Spleen (tissue), 11 donors: Measurements from ENCODE around the gene TCF12. TPM values are rescaled to one million over a fixed set of nuclear protein-coding genes. Genes with fewer than 3 reads are reported as not detected.
"Not testable (repeated sequence)": the region's sequence is repeated elsewhere in the genome, so short reads cannot be mapped to it uniquely, and the experiment has no call there.

Experiments used
- DNase-seq: peaks from one replicate; pipeline ENCODE4 v3.0.0-alpha.2; 2020
- H3K27ac ChIP-seq, 8 donors: fragments of 200-600 bp; sonication (generic) in 7 of 8; 1 replicate in 4 of 8; 2 replicates in 4 of 8; pipeline versions ENCODE4 v1.5.0 to v1.8.0; 2016 to 2021; ENCODE audit warnings: inconsistent platforms in 4 of 8, mild to moderate bottlenecking in 4 of 8, moderate library complexity in 1 of 8
- H3K27me3 ChIP-seq, 7 donors: fragments of 200-600 bp; sonication (generic) in 6 of 7; replicated peaks in 1 of 7; 1 replicate in 4 of 7; 2 replicates in 3 of 7; pipeline versions ENCODE4 v1.5.0 to v1.8.0; 2016 to 2021; ENCODE audit warnings: inconsistent platforms in 3 of 7, mild to moderate bottlenecking in 1 of 7
- H3K36me3 ChIP-seq, 6 donors: fragments of 200-600 bp; sonication (generic) in 5 of 6; 1 replicate in 4 of 6; 2 replicates in 2 of 6; pipeline versions ENCODE4 v1.5.0 to v1.8.0; 2016 to 2021; ENCODE audit warnings: inconsistent platforms in 2 of 6
- H3K4me1 ChIP-seq, 6 donors: fragments of 200-600 bp; sonication (generic) in 5 of 6; 1 replicate in 3 of 6; 2 replicates in 3 of 6; pipeline versions ENCODE4 v1.5.0 to v1.8.0; 2016 to 2021; ENCODE audit warnings: inconsistent platforms in 3 of 6
- H3K4me3 ChIP-seq, 8 donors: fragments of 200-600 bp; sonication (generic) in 7 of 8; 1 replicate in 4 of 8; 2 replicates in 4 of 8; pipeline versions ENCODE4 v1.5.0 to v1.8.0; 2016 to 2021; ENCODE audit warnings: inconsistent platforms in 4 of 8, mild to moderate bottlenecking in 4 of 8, moderate library complexity in 2 of 8
- H3K9me3 ChIP-seq, 8 donors: fragments of 200-600 bp; sonication (generic) in 7 of 8; 1 replicate in 4 of 8; 2 replicates in 4 of 8; pipeline versions ENCODE4 v1.5.0 to v1.8.0; 2016 to 2021; ENCODE audit warnings: inconsistent platforms in 4 of 8
- CTCF ChIP-seq, 11 experiments: fragments of 200-600 bp in 7 of 11; fragments of 450-650 bp in 4 of 11; sonication (generic) in 4 of 11; IDR thresholded peaks in 8 of 11; conservative IDR thresholded peaks in 3 of 11; 1 replicate in 7 of 11; 2 replicates in 4 of 11; pipeline versions ENCODE4 v1.4.0 to v1.8.0; 2016 to 2021; ENCODE audit warnings: antibody characterized with exemption in 11 of 11, inconsistent platforms in 4 of 11, mild to moderate bottlenecking in 1 of 11
- POLR2A ChIP-seq, 3 donors: fragments of 450-650 bp; IDR thresholded peaks; one replicate each; pipeline ENCODE4 v1.5.1; 2017; ENCODE audit warnings: antibody characterized with exemption in 3 of 3, mild to moderate bottlenecking in 1 of 3
- POLR2AphosphoS5 ChIP-seq, 3 donors: sonication (generic); formaldehyde crosslinking; IDR thresholded peaks; one replicate each; pipeline ENCODE4 v1.5.1; 2017; ENCODE audit warnings: antibody characterized with exemption in 3 of 3
- WGBS, 5 donors: extraction: QIAGEN DNeasy Blood & Tissue Kit in 3 of 5; methylation state at CpG; one replicate each; pipeline versions ENCODE4 v1.1.5 to v1.1.7; 2013 to 2018; 5-methylcytosine and 5-hydroxymethylcytosine counted together
- intact Hi-C: fragments of 100-400 bp; cut with DNase I; formaldehyde crosslinking; loops from one replicate; pipeline ENCODE4 v1.15.0; 2023; ENCODE audit warnings: low total_unique reads
- polyA plus RNA-seq, 3 donors: library from polyadenylated mRNA; stranded (reverse); fragments of 200-250 nt; gene quantifications; one replicate each; pipeline ENCODE4 v1.2.1, GENCODE V29; 2013
- total RNA-seq, 7 donors: library from RNA; depleted of rRNA in 3 of 7; stranded (reverse); fragments of >200 nt in 3 of 7; fragmentation: NEBNext Ultra II Directional in 4 of 7; extraction: Animal tissue kit (Norgen Biotek cat#: 25700) in 4 of 7; gene quantifications; one replicate each; pipeline versions ENCODE4 v1.1.0 to v1.2.1, GENCODE V29; 2016 to 2021
- donor health status: healthy with polysubstance abuse.
- donor health status: DM: no; HTN: no; CAD: no; lungs with moderate emphysema.
- donor health status: DM: no; HTN: no; CAD: no.
- donor health status: Bipolar disorder and iron deficiency.
- donor health status: healthy.
- donor health status: DM: no; HTN: no; CAD: no.
- donor health status: DM: yes; HTN: yes; CAD: no.

Gene TCF12
- total and polyA plus RNA-seq, 10 donors: 8.3 to 139 (median 111) TPM

DNA sequence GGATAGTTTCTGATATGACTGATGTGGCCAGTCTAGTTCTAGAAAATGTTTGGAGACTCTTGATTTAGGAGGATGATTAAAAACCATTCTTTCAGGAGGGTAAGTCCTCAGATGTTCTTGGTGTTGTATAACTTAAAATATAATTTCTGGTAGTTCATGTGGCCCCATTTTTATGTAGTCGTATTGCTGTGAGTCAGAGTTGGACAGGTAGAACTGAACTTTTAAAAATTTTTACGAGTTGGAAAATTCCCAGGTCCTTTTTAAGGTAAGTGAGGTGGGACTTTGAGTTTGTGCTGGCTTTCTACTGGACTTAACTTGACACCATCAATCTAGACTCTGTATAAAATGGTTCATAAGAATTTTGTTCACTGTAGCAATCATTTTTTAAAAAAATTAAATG, 92.3 kb downstream of the TCF12 start:
- TF ChIP-seq CTCF (IDR thresholded peaks at IDR 0.05 in 8 of 11, conservative IDR thresholded peaks at IDR 0.05 in 3 of 11): no peak
- no peak for TF ChIP-seq POLR2A (IDR thresholded peaks at IDR 0.05)
- TF ChIP-seq POLR2AphosphoS5 (IDR thresholded peaks at IDR 0.05): no peak
- no peak overlapping the region for H3K4me3 ChIP-seq
- 80 to 96% (median 90%) methylated on average over 2 of the region's 2 CpGs for WGBS, 5 donors
- H3K27ac ChIP-seq: no peak overlapping the region
- intact Hi-C loops: no loop called here
- H3K36me3 ChIP-seq: no peaks in the 10 kb centered on the region
- DNase-seq: no peak
- H3K9me3 ChIP-seq: no peaks in the 10 kb centered on the region
- H3K27me3 ChIP-seq: no peaks in the 10 kb centered on the region
- peaks cover 0 to 19% (median under 1%) of the 10 kb centered on the region in 6 donors for H3K4me1 ChIP-seq

GRCh38 chr15:57012556-57012955, 94.1 kb downstream of the TCF12 start:
- DNase-seq: no peak
- Histone ChIP-seq H3K27ac (no peak overlapping the region), H3K36me3 (no peaks in the 10 kb centered on the region), H3K4me3 (no peak overlapping the region), H3K4me1 (peaks cover 0 to 16% (median under 1%) of the 10 kb centered on the region in 6 donors), H3K27me3 (no peaks in the 10 kb centered on the region), H3K9me3 (no peaks in the 10 kb centered on the region)
- WGBS, 5 donors: 61 to 84% (median 69%) methylated on average over 3 of the region's 3 CpGs
- TF ChIP-seq POLR2A (IDR thresholded peaks at IDR 0.05): no peak
- TF ChIP-seq CTCF (IDR thresholded peaks at IDR 0.05 in 8 of 11, conservative IDR thresholded peaks at IDR 0.05 in 3 of 11): no peak
- no peak for TF ChIP-seq POLR2AphosphoS5 (IDR thresholded peaks at IDR 0.05)
- intact Hi-C loops: no loop called here

DNA sequence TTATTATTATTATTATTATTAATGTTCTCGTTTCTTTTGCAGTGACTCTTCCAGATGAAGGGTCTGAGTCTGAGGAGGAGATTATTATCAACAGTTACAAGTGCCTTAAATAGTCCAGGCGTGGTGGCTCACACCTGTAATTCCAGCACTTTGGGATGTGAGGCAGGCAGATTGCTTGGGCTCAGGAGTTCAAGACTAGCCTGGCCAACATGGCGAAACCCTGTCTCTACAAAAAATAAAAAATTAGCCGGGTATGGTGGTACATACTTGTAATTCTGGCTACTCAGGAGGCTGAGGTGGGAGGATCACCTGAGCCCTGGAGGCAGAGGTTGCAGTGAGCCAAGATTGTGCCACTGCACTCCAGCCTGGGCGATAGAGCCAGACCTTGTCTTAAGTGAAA, 96.5 kb downstream of the TCF12 start:
- H3K9me3 ChIP-seq, H3K27ac ChIP-seq, H3K4me3 ChIP-seq, H3K36me3 ChIP-seq, H3K27me3 ChIP-seq, DNase-seq, intact Hi-C loops: not testable (repeated sequence)
- H3K4me1 ChIP-seq: peaks cover 0 to 28% (median 3%) of the 10 kb centered on the region in 6 donors
- WGBS, 5 donors: 94 to 99% (median 97%) methylated on average over 5 of the region's 5 CpGs

- no peaks in the 10 kb centered on the region for H3K9me3 ChIP-seq
These were observed 96.9 kb downstream of the TCF12 start for GRCh38 chr15:57015360-57015759.

More at GRCh38 chr15:57015360-57015759, 96.9 kb downstream of the TCF12 start:
- no peaks in the 10 kb centered on the region for H3K36me3 ChIP-seq
- DNase-seq: no peak
- no peaks in the 10 kb centered on the region for H3K27me3 ChIP-seq
- H3K27ac ChIP-seq: no peak overlapping the region
- H3K4me3 ChIP-seq: no peak overlapping the region
- no peak for TF ChIP-seq POLR2AphosphoS5 (IDR thresholded peaks at IDR 0.05)
- TF ChIP-seq POLR2A (IDR thresholded peaks at IDR 0.05): no peak
- TF ChIP-seq CTCF (IDR thresholded peaks at IDR 0.05 in 8 of 11, conservative IDR thresholded peaks at IDR 0.05 in 3 of 11): no peak
- H3K4me1 ChIP-seq: peaks cover 0 to 28% (median 3%) of the 10 kb centered on the region in 6 donors
- intact Hi-C loops: no loop called here
